Cardiac muscle cell (in vitro differentiated cells and primary cell): Measurements from ENCODE around the gene CAP2. TPM values are rescaled to one million over a fixed set of nuclear protein-coding genes. Genes with fewer than 3 reads are reported as not detected.

Experiments
- DNase-seq, 2 donors: peaks; one replicate each; pipeline versions ENCODE4 v3.0.0 to v3.0.0-alpha.2; 2010 to 2017; ENCODE audit warnings: low read depth in 1 of 2, low spot score in 1 of 2
- H3K27ac ChIP-seq: fragments of 200-600 bp; sonication (generic); 2 replicates; pipeline ENCODE4 v1.5.1; 2016
- H3K27me3 ChIP-seq: fragments of 200-600 bp; sonication (generic); 2 replicates; pipeline ENCODE4 v1.6.0; 2016; ENCODE audit warnings: control low read depth
- H3K36me3 ChIP-seq: fragments of 200-600 bp; sonication (generic); 2 replicates; pipeline ENCODE4 v1.5.1; 2016; ENCODE audit warnings: control low read depth
- H3K4me1 ChIP-seq: fragments of 200-600 bp; sonication (generic); 2 replicates; pipeline ENCODE4 v1.8.1; 2017; ENCODE audit warnings: low read depth, mild to moderate bottlenecking, mixed run types
- H3K4me3 ChIP-seq: fragments of 200-600 bp; sonication (generic); 2 replicates; pipeline ENCODE4 v1.5.1; 2016; ENCODE audit warnings: mild to moderate bottlenecking
- H3K9me3 ChIP-seq: fragments of 200-600 bp; sonication (generic); 2 replicates; pipeline ENCODE4 v1.5.1; 2017; ENCODE audit warnings: low read depth, mild to moderate bottlenecking, control low read depth
- CTCF ChIP-seq: IDR thresholded peaks from 2 replicates; pipeline ENCODE4 v1.5.1; 2012; ENCODE audit warnings: low read depth, mild to moderate bottlenecking, low read length
- polyA plus RNA-seq: library from polyadenylated mRNA; unstranded; fragments of >200 nt; fragmentation: Nextera tagmentation; extraction: Ambion mirVana; gene quantifications from 2 replicates; pipeline ENCODE4 v1.2.1, GENCODE V29; 2016
- total RNA-seq: library from RNA; depleted of rRNA; stranded (reverse); fragments of >200 nt; gene quantifications from 2 replicates; pipeline ENCODE4 v1.2.3, GENCODE V29; 2016

The CAP2 gene
- total and polyA plus RNA-seq, 2 experiments from 2014 or later, result 95.7 to 262 TPM

GRCh38 chr6:17354700-17355403 is 38.5 kb upstream of the CAP2 start:
- no peak for TF ChIP-seq CTCF
- H3K27me3 ChIP-seq, result no peaks in the 10 kb centered on the region
- H3K36me3 ChIP-seq, result no peaks in the 10 kb centered on the region
- H3K4me1 ChIP-seq, result no peaks in the 10 kb centered on the region
- H3K4me3 ChIP-seq, result no peak overlapping the region
- DNase-seq, result no peak
- no peaks in the 10 kb centered on the region for H3K9me3 ChIP-seq
- no peak overlapping the region for H3K27ac ChIP-seq

GRCh38 chr6:17355404-17355774 is 38.0 kb upstream of the CAP2 start:
- Histone ChIP-seq H3K4me1 (no peaks in the 10 kb centered on the region), H3K27ac (no peak overlapping the region), H3K36me3 (no peaks in the 10 kb centered on the region), H3K27me3 (no peaks in the 10 kb centered on the region), H3K9me3 (no peaks in the 10 kb centered on the region), H3K4me3 (no peak overlapping the region)
- TF ChIP-seq CTCF, result no peak
- DNase-seq, result no peak

GRCh38 chr6:17358515-17358914 is 34.9 kb upstream of the CAP2 start:
- no peaks in the 10 kb centered on the region for H3K9me3 ChIP-seq
- no peak for DNase-seq
- no peak for TF ChIP-seq CTCF
- H3K27ac ChIP-seq, result no peak overlapping the region
- H3K4me3 ChIP-seq, result no peak overlapping the region
- no peaks in the 10 kb centered on the region for H3K27me3 ChIP-seq
- no peaks in the 10 kb centered on the region for H3K36me3 ChIP-seq
- H3K4me1 ChIP-seq, result no peaks in the 10 kb centered on the region

GRCh38 chr6:17360564-17360963 is 32.8 kb upstream of the CAP2 start:
- Histone ChIP-seq H3K27me3 (no peaks in the 10 kb centered on the region), H3K4me3 (no peak overlapping the region), H3K27ac (no peak overlapping the region), H3K4me1 (no peaks in the 10 kb centered on the region), H3K9me3 (no peaks in the 10 kb centered on the region), H3K36me3 (no peaks in the 10 kb centered on the region)
- no peak for TF ChIP-seq CTCF
- no peak for DNase-seq

GRCh38 chr6:17361013-17361412 is 32.4 kb upstream of the CAP2 start:
- Histone ChIP-seq H3K4me1 (no peaks in the 10 kb centered on the region), H3K4me3 (no peak overlapping the region), H3K36me3 (no peaks in the 10 kb centered on the region), H3K27ac (no peak overlapping the region), H3K9me3 (no peaks in the 10 kb centered on the region), H3K27me3 (no peaks in the 10 kb centered on the region)
- DNase-seq, result no peak
- no peak for TF ChIP-seq CTCF
